NCI-H2227 (cell line): ENCODE results near the gene SLC34A1.
"Not testable (repeated sequence)": the region's sequence is repeated elsewhere in the genome, so short reads cannot be mapped to it uniquely, and the experiment has no call there.

Experiments used
- DNase-seq: peaks from one replicate; lab custom pipeline; 2025; ENCODE audit not compliant: unreplicated experiment; lab: John Stamatoyannopoulos, UW

The SLC34A1 gene

GRCh38 chr5:177384134-177384533, at the start of gene SLC34A1:
TSS of gene SLC34A1 (plus strand) at chr5:177384434. CDS start at chr5:177385742, 1,308 bp downstream.
- DNase-seq, result no peak

DNA sequence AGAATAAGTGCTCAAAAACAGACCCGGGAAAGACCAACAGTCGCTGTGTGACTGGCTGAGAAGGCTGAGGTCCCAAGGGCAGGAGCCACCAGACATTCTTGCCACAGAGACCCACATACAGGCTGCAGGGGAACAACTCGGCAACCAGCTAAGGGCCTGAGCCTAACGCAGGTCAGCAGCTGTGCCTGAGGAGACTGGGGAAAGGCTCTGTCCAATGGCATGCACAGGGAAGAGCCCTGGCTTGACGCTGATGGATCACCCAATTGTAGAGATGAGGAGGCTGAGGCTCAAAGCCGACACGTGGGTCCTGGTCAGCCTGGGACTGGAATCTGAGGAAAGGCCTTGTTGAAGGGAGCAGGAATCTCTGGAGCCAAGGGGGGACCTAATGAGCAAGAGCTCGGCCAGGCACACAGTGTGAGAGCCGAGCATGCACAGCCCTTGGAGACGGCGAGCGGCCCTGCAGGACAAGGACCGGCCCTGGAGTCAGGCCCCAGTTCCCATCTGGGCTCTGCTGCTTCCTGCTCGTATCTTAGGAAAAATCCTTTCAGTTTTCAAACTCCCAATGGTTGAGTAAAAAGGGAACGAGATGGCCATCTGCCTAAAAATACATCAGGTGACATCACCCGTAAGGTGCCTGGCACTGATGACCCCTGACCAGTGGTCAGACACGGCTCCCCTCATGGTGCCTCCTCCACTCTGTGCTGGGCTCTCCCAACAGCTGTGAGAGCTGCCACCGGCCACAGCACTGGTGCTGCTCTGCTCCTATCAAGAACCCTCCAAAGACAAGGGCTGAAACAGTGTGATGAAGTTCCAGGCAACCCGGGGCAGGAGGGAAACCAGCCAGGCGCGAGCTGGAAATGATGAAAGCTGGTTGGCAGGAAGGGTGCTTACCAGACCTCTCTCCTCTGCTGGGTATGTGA, 49.2 kb upstream of the SLC34A1 start:
- DNase-seq, result no peak

GRCh38 chr5:177335701-177336065, 48.6 kb upstream of the SLC34A1 start:
- DNase-seq, result no peak

DNA sequence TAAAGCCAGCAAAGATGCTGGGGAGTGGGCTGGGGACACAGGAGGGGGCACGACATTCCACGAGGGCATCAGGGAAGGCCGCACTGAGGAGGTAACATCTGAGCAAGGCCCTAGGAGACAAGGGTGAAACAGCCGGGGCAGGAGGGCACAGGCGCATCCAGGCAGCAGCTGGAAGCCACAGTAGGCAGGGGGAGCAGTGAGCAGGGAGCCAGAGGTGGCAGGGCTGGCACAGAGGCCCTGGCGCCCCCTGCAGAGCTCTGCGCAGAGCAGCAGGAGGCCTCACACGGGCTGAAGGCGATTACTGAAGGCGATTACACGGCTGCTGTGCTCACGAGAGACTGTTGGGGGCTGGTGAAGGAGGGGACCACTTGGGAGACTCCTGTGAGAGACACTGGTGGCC, 48.1 kb upstream of the SLC34A1 start:
- no peak for DNase-seq

DNA sequence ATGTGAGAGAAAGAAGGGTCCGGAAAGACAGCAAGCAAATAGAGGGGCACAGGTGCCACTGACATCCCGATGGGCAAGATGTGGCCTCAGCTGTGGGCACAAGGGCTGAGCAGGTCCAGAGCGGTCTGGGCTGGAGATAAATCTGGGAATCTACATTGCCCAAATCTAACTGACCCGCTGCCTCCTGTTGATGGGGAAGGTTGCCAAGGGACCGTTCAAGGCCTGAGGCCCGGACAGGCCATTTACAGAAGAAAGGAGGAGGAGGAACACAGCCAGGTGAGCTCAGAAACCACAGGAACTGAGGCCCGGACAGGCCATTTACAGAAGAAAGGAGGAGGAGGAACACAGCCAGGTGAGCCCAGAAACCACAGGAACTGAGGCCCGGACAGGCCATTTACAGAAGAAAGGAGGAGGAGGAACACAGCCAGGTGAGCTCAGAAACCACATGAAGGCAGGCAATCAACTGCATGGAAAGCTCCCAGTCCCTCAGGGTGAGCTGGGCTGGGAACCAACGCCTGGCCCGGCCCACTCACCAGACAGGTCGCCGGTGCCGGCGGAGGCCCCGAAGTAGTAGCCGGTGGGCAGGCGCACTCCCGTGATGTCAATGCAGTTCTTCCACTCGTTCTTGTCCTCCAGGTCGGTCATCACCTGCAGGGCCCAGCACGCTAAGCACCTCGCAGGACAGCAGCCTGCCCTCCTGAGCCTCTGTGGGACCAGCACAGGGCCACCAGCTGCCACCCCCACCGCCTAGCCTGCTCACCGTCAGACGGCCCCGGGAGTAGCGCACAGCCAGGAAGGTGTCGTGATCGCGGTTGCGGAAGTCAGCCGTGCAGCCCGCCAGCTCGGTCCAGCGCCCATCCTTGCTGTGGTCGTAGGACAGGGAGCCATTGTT, 47.4 kb upstream of the SLC34A1 start:
- DNase-seq, result no peak

DNA sequence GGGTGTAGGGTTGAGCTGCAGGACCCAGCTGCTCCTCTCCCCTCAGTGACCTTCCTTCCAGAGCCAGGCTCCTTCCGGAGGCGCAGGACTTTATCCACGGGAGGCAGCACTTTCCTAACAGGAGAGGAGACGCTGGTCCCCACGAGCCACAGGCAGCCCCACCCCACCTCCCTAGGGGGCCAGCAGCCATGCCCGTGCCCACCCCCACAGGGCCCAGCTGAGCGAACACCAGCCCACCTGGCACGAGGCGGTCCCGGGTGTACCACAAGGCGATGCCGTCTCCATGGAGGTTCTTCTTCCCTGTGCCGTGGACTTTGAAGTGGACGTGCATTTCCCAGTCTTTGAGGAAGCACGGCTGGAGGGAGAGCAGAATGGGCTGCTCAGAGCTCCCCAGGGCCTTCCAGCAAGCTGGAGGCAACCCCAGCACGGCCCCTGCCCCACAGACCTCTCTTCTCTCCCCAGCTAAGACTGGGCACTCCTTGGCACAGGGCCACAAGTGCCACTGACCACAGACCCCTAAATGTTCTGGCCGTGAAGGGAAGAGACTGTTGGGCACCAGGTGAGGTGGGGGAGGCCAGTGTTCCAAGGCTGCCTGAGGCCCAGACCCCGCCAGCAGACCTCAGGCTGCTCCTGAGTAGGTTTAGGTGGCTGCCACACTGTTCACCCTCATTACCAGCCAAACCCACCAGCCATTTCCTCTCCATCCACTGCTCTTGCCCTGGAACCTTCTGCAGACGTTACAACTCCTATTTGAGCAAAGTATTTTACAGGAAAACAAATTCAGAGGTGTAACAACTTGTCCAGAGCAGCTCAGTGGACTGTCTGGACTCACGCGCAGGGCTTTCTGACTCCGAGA, 45.8 kb upstream of the SLC34A1 start:
- no peak for DNase-seq

DNA sequence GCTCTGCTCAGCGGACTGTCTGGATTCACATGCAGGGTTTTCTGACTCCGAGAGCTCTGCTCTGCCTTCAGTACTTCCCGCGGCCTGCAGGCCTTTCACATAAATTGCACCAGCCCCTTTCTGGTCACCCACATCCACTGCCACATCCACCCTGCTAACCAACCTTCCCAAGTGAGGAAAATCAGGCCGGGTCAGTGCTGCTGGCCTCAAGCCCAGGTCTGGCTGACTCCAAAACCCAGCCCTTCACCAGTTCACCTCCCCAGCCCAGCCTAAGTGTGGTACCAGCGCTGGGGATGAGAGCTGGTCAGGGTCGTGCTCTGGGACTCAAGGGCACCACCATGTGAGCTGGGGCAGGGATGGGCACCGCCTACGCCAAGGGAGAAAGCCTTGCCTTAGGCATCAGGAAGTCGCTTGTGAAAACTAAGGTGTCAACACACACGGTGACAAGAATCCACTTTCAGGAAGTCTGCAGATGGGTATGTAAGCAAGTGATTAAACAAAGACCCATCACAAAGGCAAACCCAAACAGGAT, 45.1 kb upstream of the SLC34A1 start:
- DNase-seq, result no peak

- DNase-seq, result not testable (repeated sequence)
Measured at GRCh38 chr5:177343000-177343399, 41.2 kb upstream of the SLC34A1 start.

DNA sequence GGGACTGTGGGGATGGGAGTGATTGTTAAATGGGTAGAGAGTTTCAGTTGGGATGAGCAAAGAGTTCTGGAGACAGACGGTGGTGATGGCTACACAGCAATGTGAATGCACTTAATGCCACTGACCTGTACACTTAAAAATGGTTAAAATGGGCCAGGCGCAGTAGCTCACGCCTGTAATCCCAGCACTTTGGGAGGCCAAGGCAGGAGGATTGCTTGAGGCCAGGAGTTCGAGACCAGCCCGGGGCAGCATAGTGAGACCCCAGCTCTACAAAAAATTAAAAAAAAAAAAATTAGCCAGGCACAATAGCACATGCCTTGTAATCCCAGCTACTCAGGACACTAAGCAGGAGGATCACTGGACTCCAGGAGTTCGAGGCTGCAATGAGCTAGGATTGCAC, 40.5 kb upstream of the SLC34A1 start:
- DNase-seq, result no peak

DNA sequence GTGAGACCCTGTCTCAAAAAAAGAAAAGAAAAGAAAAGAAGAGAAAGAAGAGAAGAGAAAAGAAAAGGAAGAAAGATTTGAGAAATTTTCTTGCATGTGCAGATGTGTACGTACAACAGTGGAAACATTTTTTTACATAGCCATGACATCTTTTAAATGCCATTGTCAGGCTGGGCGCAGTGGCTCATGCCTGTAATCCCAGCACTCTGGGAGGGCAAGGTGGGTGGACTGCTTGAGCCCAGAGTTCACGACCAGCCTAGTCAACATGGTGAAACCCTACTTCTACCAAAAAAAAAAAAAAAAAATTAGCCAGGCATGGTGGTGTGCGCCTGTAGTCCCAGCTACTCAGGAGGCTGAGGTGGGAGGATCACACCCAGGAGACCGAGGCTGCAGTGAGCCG, 39.3 kb upstream of the SLC34A1 start:
- DNase-seq, result no peak

GRCh38 chr5:177346820-177347219, 37.4 kb upstream of the SLC34A1 start:
- no peak for DNase-seq

DNA sequence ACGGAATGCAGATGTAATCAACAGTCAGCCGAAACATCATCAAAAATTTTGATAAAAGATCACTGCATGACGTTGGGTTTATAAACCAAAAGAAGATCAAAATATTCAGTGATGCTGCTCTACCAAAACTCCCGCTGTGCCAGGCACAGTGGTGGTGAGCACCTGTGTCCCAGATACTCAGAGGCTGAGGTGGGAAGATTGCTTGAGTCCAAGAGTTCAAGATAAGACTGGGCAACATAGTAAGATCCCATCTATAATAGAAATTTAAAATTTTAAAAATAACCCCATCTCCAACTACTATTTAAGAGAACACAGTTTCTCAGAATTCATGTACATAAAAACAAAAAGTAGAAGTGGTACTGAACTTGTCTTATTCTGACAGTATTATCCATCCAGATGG, 36.5 kb upstream of the SLC34A1 start:
- DNase-seq, result no peak

DNA sequence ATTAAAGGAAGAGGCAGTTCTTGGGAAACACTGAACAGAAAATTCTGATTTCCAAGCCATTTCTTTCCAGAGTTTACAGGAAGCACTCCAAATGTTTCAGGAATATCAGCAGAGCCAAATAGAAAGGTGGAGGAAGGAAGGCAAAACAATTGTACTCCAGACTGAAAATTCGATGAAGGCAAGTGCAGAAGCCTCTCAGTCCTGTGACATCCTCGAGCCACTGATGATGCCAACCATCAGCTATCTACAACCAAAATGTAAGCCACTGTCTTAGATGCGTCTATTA, 34.9 kb upstream of the SLC34A1 start:
- DNase-seq, result no peak

- DNase-seq, result no peak
Measured at GRCh38 chr5:177349762-177350161, 34.5 kb upstream of the SLC34A1 start.

DNA sequence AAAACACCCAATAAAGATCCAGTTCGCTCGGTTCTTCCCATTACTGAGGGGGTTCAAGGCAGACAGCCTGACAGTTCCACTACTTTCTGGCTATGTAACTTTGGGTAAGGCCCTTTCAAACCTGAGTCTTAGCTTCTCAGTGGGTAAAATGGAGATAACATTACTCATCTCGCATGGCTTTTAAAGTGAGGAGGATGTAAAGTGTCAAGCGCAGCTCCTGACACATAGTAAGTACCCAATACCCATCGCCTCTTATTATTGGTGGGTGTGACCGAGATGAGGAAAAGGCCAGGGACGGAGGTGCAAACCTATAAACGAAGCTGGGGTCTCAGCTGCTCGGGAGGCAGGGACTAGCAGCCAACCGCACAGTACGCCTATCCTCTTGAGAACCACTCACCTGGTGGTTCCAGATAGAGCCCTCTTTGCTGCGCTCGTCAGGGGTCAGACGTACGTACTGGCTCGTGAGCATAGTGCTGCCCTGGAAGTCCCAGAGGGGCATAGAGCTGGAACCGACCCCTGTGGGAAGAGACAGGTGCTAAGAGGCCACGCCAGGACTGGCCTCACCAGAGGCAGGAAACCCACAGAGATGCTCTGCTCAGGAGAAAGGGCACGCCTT, 33.4 kb upstream of the SLC34A1 start:
- no peak for DNase-seq

DNA sequence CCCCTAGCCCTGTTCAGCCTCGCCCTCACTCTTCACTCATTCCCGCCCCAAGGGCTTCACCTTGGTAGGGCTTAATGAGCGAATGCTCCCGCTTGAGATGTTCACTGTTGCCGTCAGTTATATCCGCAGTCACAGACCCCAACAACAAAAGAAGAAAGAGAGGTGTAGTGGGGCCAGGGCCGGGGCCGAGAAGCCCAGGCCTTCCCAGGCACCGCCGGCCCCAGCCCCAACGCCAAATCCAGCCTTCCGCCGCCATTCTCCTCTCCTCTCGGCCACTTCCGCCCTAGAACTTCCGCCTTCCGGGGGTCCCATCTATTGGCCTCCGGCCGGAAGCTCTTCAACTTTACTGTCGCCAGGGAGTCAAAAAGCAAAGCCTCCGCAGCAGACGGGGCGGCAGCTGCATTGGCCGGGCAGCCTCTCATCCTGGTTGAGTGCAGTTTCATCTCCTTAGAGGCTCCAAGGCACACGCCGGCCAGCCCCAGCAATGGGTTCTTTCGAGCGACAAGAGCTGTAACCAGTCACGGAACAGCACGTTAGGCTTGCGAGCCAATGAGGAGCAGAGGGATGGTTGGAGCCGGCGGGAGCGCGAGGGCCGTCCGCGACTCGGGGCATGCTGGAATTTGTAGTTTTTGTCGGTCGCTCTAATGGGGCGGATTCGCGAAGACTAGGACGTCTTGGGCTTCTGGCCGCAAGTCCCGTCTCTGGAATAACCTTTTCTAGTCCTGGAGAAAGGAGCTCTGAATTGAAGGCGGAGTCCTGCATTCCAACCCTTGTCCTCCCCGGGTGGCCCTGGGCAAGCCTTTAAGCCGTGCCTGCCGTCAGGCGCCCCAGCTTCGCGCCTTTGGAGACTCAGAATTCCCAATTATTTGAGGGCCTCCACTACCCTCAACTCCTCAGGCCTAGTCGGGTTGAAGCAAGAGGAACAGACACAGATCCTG, 32.6 kb upstream of the SLC34A1 start, which contains the start of gene LMAN2:
LMAN2 (minus strand) TSS at position 277 of the 938 bp plus-strand sequence; CDS start at position 256, 21 bp downstream.
- DNase-seq, result peak; percentile 93

DNA sequence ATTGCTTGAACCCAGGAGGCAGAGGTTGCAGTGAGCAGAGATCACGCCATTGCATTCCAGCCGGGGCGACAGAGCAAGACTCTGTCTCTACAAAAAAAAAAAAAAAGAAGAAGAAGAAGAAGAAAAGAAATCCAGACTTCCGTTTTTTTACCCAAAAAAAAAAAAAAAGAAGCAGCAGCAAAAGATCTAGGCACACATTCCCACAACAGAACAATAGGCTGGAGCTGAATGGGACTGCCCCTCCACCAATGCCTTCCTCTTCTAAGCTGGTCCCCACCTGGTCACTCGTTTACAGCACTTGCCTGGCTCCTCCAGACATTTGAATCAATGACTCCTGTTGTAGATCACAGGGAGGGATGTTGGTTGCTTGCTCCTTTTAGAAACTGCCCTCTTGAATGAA, 31.1 kb upstream of the SLC34A1 start:
- no peak for DNase-seq

DNA sequence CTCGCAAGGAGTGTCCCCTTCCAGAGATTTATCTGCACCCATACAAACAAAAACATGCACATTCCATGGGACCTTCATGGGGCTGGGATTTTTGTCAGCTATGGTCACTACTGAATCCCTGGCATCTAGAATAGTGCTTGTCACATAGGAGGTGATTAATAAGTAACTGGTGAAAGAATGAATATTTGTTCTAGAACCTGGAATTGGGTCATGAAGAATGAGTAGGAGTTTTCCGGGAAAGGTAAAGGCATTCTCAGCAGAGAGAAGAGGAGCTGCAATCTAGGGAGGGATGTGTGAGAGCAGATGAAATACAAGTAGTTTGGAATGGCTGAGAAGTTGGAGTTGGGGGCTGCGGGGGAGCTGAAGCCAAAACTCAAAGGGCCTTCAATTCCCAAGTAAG, 30.0 kb upstream of the SLC34A1 start:
- DNase-seq, result no peak

DNA sequence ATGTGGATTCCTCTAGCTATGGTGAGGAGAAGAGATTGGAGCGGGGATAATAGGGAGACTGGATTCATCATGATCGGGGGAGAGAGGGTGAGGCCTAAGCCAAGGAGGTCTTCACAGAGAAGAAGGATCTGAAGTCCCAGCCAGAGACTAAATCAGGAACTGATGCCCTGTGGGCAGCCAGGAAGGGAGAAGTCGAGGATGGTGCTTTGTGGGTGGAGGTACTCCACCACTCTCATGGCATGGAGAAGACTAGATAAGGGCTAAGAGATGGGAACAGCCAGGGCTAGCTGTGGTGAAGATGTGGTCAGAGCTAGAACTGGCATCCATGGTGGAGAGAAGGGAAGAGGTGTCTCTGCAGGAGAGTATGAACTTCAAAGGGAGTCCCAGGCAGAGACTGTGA, 29.5 kb upstream of the SLC34A1 start:
- no peak for DNase-seq
